Measurements from ENCODE around the gene P2RX5. TPM values are rescaled to one million over a fixed set of nuclear protein-coding genes. Genes with fewer than 3 reads are reported as not detected.
A peak's percentile ranks its signal among the peaks of the same experiment; 100 is the strongest.

The P2RX5 gene
- total and polyA plus RNA-seq, 10 of the 15 experiments (the other 5 are each of a cell fraction or from before 2014, with no cell fraction given) = 6.9 to 28.8 (median 19.5) TPM

GRCh38 chr17:3710951-3711383 is 15.0 kb upstream of the P2RX5 start (continued):
- TF ChIP-seq USF1 (IDR thresholded peaks at IDR 0.05; ENCODE audit: borderline replicate concordance, extremely low read length, insufficient read depth, low read depth, low read length) = no peak
- peak; percentile 99 for TF ChIP-seq NBN (IDR thresholded peaks at IDR 0.05)
- TF ChIP-seq SMC3 (IDR thresholded peaks at IDR 0.05; ENCODE audit: borderline replicate concordance, low read length) = no peak
- TF ChIP-seq ZSCAN29 (IDR thresholded peaks at IDR 0.05) = peak; percentile 92
- 0 out of 2 replicates have a peak, but pooled peaks have one; percentile 11 for TF ChIP-seq REST (IDR thresholded peaks at IDR 0.05; ENCODE audit: low read depth, low read length)
- TF ChIP-seq SIN3A (IDR thresholded peaks at IDR 0.05; ENCODE audit: low read depth, low read length) = no peak
- peak; percentile 86 for TF ChIP-seq RUNX3 (IDR thresholded peaks at IDR 0.05; ENCODE audit: low read length)
- TF ChIP-seq KDM1A (IDR thresholded peaks at IDR 0.05; ENCODE audit: borderline replicate concordance) = no peak
- no peak for TF ChIP-seq HCFC1 (IDR thresholded peaks at IDR 0.05; ENCODE audit: low read length)
- TF ChIP-seq YY1 (IDR thresholded peaks at IDR 0.05; ENCODE audit: low read depth, low read length) = peak; percentile 61
- TF ChIP-seq NFYA (IDR thresholded peaks at IDR 0.05; ENCODE audit: borderline replicate concordance, low read depth, low read length) = no peak
- peak; percentile 95 for TF ChIP-seq ATF7 (IDR thresholded peaks at IDR 0.05; ENCODE audit: low read depth)
- peak; percentile 93 for TF ChIP-seq NFIC (IDR thresholded peaks at IDR 0.05; ENCODE audit: low read depth, low read length)
- TF ChIP-seq CBFB (IDR thresholded peaks at IDR 0.05; ENCODE audit: low read depth) = no peak
- no peak for TF ChIP-seq ZBTB33 (IDR thresholded peaks at IDR 0.05)
- TF ChIP-seq STAT3 (IDR thresholded peaks at IDR 0.05; ENCODE audit: low read depth, low read length) = no peak
- peak in 1 of 2 experiments; percentile 16; a peak in 1 of 3 replicates for TF ChIP-seq EGR1 (IDR thresholded peaks at IDR 0.05; ENCODE audit: borderline replicate concordance in 1 of 2, low read depth in 2 of 2, low read length in 2 of 2)
- TF ChIP-seq IRF4 (IDR thresholded peaks at IDR 0.05; ENCODE audit: low read depth, low read length) = peak; percentile 87
- no peak for TF ChIP-seq YBX1 (IDR thresholded peaks at IDR 0.05)
- no peak for TF ChIP-seq SUPT20H (IDR thresholded peaks at IDR 0.05; ENCODE audit: borderline replicate concordance, control insufficient read depth, low read depth, low read length)
- TF ChIP-seq ZBTB4 (CRISPR knock-in tag; IDR thresholded peaks at IDR 0.05) = no peak
- TF ChIP-seq GATAD2B (conservative IDR thresholded peaks at IDR 0.05; ENCODE audit: low read depth) = peak; percentile 75
- no peak for TF ChIP-seq RBBP5 (conservative IDR thresholded peaks at IDR 0.05)
